ENCODE data around the gene POMT2.
A peak's percentile ranks its signal among the peaks of the same experiment; 100 is the strongest.
"Not testable (repeated sequence)": the region's sequence is repeated elsewhere in the genome, so short reads cannot be mapped to it uniquely, and the experiment has no call there.

Gene POMT2

GRCh38 chr14:77324816-77325745 is 4.4 kb upstream of the POMT2 start:
- DNase-seq: no peak

- DNase-seq: no peak
Observed at GRCh38 chr14:77324289-77324688, 3.6 kb upstream of the POMT2 start.

GRCh38 chr14:77323571-77323970 is 2.9 kb upstream of the POMT2 start:
- DNase-seq: no peak

DNA sequence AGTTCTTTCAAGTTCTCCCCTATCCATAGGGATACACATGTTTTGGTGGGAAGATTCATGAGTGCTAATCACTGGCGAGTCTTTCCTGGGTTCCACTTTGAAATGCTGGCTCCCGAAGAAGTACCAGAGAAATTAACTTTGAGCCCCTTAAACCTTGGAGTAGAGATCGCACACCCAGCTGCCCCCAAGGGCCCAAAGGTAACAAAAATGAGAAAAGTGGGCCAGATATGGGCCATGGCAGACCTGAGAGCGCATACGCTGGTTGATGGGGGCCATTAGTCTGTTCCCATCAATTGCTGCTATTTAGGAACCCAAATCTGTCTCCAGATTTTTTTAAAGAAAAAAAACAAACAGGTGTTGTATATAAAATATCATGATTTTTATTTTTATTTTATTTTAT is 2.3 kb upstream of the POMT2 start:
- DNase-seq: no peak

DNA sequence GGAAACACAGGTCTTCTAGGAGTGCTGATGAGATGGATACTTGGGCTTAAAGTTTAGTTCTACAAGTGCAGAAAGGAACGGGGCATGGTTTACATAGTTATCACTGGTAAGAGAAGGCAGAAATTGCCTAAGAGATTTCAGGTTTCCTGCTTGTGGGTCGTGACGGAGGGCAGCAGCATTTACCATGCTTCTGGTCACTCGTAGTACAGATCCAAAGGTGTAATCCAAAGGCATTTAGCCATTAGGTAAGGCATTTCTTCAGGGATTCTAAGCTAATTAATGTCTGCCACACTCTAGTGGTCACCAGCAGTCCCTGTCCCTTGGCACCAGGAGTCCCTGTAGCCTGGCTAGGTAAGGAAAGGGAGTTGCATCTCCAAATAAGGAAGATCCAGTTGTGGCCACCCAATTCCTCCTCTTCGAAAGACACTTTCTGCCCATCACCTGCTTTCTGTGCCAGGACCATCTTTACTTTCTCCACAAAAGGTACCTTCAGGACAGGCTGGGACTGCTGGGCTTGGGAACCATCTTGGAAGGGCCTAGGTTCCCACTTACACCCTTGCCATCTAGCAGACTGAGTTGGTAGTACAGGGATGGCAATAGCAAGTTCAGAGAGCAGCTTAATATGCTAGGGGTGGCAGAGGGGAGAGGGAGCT is 1.7 kb upstream of the POMT2 start:
- DNase-seq: no peak

DNA sequence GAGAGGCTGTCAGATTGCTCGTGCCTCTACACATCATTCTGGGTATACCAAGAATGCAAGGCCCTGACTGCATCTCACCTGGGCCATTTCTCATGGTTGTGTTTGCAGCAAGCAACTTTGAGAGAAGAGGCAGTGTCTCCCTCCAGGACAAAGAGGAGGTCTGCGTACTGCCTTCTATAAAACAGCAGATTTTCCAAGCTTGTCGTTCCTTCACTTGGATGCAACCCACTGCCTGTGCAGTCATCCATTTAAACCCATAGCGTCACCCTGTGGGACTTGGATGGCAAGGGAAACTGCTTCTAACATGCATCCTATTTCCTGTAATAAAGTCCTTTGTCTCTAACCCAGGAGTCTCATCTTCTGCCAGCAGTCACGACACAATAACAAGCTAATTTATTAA is 1.3 kb downstream of the POMT2 start:
- no peak for DNase-seq

DNA sequence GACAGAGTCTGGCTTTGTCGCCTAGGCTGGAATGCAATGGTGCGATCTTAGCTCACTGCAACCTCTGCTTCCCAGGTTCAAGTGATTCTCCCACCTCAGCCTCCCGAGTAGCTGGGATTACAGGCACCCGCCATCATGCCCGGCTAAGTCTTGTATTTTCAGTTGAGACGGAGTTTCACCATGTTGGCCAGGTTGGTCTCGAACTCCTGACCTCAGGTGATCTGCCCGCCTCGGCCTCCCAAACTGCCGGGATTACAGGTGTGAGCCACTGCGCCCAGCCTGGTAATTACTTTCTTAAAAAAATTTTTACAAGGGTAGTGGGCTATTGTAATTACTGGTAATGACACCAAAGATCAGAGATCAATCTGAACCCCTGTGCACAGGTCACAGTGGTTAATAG is 1.9 kb downstream of the POMT2 start:
- DNase-seq: not testable (repeated sequence)

GRCh38 chr14:77318006-77318553 is 2.6 kb downstream of the POMT2 start:
- DNase-seq: no peak

DNA sequence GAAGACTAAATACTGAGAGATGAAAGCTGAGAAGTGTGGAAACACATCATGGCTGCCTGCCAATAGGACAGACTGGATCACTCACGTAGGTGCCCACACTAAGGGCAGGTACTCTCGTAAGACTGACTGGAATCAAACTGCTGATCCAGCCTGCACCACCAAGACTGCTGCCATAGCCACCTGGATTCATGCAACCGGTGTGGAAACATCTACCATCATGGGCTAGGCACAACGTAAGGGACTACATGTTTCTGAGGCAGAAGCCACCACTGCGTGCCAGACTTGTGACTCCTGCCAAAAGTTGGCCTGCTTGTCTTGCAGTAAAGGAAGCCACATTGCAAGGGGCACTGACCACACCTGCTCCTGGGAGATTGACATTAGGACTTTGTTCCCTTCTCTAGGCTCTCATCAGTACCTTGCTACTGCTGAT is 3.8 kb downstream of the POMT2 start:
- no peak for DNase-seq

- DNase-seq: no peak
Observed at GRCh38 chr14:77316195-77316505, 4.5 kb downstream of the POMT2 start.

GRCh38 chr14:77314539-77315457 is 5.9 kb downstream of the POMT2 start:
- no peak for DNase-seq

DNA sequence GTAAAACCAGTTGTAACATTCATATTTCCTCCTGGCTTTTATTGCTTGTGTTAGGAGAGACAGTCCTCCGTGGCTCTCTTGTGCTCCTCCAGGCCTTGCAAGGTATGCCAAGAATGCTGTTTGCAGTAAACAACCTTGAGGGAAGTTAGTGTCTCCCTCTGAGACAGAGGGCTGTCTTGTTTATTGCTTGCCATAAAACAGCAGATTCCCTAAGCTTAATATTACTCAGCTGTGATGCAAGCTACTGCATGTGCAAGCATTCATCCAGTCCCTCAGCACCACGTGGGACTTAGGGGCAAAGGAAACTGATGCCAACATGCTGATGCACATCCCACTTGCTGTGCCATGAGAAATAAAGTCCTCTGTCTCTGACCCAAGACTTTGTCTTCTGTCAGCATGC is 6.6 kb downstream of the POMT2 start:
- DNase-seq: no peak

DNA sequence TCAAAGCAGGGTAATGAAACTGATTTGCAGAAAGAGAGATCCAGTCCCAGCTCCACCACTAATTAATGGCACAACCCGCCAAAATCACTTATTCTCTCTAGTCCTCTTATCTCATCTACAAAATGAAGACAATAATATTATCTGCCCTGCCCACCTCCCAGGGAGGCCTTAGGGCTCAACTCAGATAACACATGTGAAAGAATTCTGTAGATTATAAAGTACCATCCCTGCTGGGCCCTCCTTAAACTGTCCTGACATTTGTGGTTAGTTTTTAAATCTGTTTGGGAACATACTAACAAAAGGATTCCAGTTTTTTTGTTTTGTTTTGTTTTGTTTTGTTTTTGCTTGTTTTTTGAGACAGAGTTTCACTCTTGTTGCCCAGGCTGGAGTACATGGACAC is 7.3 kb downstream of the POMT2 start:
- DNase-seq: no peak

DNA sequence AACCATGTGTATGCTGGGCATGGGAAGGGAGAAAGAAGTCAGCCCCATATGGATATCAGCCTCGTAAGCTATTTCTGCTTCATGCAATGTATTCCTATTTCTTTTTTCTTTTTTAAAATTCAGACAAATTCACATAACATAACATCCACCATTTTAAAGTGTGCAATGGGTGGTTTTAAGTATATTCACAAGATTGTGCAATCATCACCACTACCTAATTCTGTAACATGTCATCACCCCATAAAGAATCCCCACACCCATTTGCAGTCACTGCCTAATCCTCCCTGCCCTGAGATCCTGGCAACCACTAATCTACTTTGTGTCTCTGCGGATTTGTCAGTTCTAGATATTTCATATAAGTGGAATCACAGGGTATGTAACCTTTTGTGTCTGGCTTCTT is 9.5 kb downstream of the POMT2 start:
- DNase-seq: no peak

DNA sequence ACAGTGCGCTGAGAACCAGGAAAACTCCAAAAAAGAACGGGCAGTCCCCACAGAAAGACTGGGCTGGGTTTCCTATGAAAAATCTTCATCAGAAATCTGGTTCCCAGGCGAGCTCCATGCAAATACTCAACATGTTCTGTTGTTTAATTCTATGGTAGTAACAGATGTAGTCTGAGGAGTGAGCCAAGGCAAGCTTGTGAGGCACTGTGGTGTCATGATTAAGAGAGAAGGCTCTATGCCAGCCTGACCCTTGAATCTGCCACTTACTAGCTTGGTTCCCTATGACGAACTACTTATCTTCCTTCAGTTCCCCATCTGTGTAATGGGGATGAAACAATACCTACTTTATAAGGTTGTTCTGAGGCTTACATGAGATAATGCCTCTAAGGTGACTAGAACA is 10.7 kb downstream of the POMT2 start:
- no peak for DNase-seq

DNA sequence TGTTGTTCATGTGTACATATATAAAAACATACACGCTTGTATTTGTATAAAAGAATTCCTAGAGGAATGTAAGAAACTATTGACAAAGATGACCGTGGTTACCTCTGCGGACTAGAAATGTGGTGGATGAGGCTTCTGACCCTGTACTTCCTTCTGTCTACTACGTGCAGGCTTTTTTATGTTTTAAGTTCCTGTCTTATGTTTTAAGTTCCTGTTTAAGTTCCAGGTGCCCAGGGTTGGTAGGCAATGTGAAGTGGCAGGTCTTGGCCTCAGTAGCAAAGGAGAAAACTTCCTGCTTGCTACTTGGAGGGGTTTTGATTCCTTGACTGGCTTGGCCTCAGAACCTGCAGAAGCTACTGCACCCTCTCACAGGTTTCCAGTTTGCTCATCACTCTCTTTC is 11.6 kb downstream of the POMT2 start:
- DNase-seq: no peak

DNA sequence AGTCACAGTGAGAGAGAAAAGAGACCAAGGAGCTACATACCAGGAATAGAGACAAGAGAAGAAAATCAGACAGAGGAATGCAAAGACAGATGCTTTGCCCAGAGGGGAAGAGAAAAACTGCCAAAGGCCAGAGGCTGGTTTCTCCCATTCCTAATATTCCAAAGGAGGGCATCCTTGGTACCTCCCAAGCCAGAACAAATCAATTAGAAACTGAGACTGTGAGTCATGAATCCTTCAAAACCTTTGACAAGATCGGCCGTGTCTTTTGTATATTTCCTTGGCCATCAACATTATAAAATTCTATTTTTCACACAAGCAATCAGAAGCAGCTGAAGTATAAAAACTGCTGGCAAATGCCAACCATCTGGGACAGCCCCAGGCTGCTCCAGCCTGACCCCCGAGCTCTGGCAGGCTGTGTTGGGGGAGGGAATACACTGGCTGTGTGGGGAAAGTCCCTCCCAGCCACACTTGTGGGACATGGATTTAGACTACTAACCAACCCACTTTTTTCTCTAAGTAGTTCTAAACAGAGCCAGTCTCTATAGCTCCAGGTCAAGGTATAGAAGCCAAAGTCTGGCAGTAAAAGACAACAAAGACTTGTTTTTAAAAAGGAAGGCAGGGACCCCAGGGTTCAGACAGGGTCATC is 13.7 kb downstream of the POMT2 start:
- DNase-seq: no peak

GRCh38 chr14:77306416-77306815 is 14.3 kb downstream of the POMT2 start:
- DNase-seq: no peak

DNA sequence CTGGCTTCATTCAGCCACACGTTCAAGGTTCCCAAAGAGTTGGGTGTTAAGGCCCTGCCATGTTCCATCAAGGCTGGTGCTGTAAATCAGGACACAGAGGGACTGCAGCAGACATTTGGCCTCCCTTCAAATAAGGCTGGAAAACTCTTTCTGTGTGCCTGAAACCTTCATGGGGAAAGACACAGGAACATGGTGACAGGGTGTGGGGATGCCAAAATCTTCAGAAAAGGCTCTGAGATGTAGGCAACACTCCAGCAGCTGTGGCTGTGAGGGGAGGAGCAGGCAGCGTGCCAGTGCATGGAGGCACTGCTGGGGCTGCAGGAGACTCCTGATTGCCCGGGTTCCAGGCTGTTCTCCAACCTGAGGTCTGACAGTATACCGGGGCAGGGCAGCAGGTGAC is 15.0 kb downstream of the POMT2 start:
- no peak for DNase-seq

DNA sequence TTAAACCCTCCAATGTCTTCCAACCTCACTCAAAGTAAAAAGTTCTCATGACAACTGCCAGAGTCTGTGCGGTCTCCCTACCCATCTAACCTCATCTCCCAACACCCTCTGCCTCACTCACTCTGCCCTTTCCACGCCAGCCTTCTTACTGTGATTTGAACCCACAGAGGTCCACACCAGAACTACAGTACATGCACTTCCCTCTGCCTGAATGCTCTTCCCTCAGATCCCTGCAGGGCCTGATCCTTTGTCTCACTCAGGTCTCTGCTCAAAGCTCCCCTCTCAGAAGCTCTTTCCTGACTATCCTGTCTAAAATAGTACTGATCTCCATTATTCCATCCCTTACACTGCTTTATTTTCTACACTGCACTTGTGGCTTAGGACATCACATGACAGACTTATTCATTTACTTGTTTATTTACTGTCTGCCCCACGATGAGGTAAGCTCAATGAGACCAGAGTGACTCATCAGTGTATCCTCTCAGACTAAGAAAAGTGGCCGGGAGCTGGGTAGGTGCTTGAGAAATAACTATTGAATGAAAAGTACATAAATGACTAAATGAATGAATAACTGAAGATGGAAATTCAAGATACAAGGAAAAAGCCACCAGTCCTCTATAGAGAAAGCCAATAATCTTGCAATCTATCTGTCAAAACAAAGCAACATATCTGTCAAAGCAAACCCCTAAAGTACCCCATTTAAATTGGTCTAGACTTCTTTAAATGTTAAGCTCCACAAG is 17.1 kb downstream of the POMT2 start:
- DNase-seq: peak; percentile 39

DNA sequence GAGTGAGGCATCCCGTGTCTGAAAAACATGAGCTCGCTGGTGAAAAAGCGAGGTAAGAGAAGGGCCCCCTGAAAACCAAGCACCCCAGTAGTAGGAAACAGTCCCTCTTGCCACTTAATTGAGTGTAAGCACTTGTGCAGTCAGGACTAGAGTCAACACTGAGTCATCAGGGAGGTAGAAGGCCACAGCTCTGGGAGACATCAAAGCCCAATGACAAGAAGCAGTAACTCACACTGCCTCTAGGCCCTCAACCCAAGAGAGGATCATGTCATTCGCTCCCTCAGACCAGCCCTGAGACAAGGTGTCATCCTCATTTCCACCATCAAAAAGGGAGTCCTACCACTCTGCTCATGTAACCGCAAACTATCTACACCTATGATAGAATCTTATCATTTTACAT is 17.8 kb downstream of the POMT2 start:
- DNase-seq: peak; percentile 35

DNA sequence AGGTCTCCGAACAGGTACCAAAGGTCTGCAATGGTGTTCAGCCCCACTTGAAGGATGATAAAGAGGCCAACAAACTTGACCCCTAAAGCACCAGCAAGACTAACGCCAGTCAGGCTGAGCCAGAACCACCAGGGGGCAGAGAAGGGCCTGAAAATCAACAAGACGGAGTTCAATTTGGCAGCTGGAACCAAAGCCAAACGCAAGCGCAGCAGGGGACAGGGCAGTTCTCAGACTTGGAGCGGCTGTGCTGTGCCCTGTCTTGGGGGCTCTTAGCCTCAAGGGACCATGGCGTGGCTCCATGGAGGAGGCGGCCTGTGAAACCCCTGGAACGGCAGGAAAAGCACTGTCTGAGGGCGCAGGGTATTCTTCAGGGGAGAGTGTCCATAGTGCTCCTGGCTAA is 19.6 kb downstream of the POMT2 start:
- peak; percentile 18 for DNase-seq

Data from CD4-positive, alpha-beta T cell treated with Interleukin-4 for 4 hours (primary cell).